Progenitor cell of endocrine pancreas (in vitro differentiated cells): ENCODE measurements around the gene ZDHHC1. TPM values are rescaled to one million over a fixed set of nuclear protein-coding genes. Genes with fewer than 3 reads are reported as not detected.
A peak's percentile ranks its signal among the peaks of the same experiment; 100 is the strongest.
"Not testable (repeated sequence)": the region's sequence is repeated elsewhere in the genome, so short reads cannot be mapped to it uniquely, and the experiment has no call there.

Experiments used
- DNase-seq: peaks from one replicate; pipeline ENCODE4 v3.0.0; 2021; ENCODE audit warnings: low spot score; ENCODE audit not compliant: unreplicated experiment
- H3K27ac Mint-ChIP-seq: 2 replicates; pipeline ENCODE4 v1.8.0; 2021; ENCODE audit warnings: mild to moderate bottlenecking, moderate library complexity, mixed read lengths
- H3K27me3 Mint-ChIP-seq: 2 replicates; pipeline ENCODE4 v1.8.0; 2021; ENCODE audit warnings: mixed read lengths
- H3K36me3 Mint-ChIP-seq: 2 replicates; pipeline ENCODE4 v1.8.0; 2022; ENCODE audit warnings: mixed read lengths; ENCODE audit not compliant: insufficient read depth
- H3K4me1 Mint-ChIP-seq: 2 replicates; pipeline ENCODE4 v1.8.0; 2021; ENCODE audit warnings: low read depth, mixed read lengths
- H3K4me3 Mint-ChIP-seq: 2 replicates; pipeline ENCODE4 v1.8.0; 2021; ENCODE audit warnings: low read depth, mild to moderate bottlenecking, moderate library complexity, mixed read lengths
- H3K9me3 Mint-ChIP-seq: 2 replicates; pipeline ENCODE4 v1.8.0; 2021; ENCODE audit warnings: low read depth, mixed read lengths
- total RNA-seq: library from RNA; stranded (reverse); gene quantifications from 2 replicates; pipeline ENCODE4 v1.2.1, GENCODE V29; 2021
- TF ChIP-seq, protein P1 (sequence below): fragments of 200-600 bp; sonication (generic); IDR thresholded peaks from one replicate; pipeline ENCODE4 v1.5.0; 2021; ENCODE audit warnings: antibody characterized with exemption, mild to moderate bottlenecking; ENCODE audit not compliant: unreplicated experiment

The ZDHHC1 gene
- total RNA-seq, 1 donor from 2014 or later: 16.5 TPM

DNA sequence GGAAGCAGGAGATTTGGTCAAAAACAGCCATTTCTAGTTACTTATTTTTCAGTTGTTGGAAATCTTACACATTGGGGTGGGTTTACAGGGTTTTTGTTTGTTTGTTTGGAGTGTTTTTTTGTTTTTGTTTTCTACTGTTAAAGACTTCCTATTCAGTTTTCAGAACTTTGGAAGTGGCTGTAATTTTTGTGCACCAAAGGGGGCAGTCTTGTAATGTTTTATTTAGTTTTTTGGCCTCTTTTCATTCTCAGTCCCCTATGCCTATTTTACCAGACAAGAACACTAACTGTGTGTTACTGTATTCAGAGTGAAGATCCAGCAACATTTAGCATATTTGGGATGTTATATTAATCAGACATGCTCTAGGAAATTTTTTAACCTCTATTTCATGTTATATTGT is 43.6 kb downstream of the ZDHHC1 start:
- peaks cover 4% of the 10 kb centered on the region for H3K4me1 Mint-ChIP-seq
- H3K9me3 Mint-ChIP-seq: no peaks in the 10 kb centered on the region
- H3K4me3 Mint-ChIP-seq: no peak overlapping the region
- H3K36me3 Mint-ChIP-seq: no peaks in the 10 kb centered on the region
- peaks cover 3% of the 10 kb centered on the region for H3K27me3 Mint-ChIP-seq
- no peak for DNase-seq
- TF ChIP-seq, protein P1, sequence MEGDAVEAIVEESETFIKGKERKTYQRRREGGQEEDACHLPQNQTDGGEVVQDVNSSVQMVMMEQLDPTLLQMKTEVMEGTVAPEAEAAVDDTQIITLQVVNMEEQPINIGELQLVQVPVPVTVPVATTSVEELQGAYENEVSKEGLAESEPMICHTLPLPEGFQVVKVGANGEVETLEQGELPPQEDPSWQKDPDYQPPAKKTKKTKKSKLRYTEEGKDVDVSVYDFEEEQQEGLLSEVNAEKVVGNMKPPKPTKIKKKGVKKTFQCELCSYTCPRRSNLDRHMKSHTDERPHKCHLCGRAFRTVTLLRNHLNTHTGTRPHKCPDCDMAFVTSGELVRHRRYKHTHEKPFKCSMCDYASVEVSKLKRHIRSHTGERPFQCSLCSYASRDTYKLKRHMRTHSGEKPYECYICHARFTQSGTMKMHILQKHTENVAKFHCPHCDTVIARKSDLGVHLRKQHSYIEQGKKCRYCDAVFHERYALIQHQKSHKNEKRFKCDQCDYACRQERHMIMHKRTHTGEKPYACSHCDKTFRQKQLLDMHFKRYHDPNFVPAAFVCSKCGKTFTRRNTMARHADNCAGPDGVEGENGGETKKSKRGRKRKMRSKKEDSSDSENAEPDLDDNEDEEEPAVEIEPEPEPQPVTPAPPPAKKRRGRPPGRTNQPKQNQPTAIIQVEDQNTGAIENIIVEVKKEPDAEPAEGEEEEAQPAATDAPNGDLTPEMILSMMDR: peak; percentile 38
- H3K27ac Mint-ChIP-seq: no peak overlapping the region

DNA sequence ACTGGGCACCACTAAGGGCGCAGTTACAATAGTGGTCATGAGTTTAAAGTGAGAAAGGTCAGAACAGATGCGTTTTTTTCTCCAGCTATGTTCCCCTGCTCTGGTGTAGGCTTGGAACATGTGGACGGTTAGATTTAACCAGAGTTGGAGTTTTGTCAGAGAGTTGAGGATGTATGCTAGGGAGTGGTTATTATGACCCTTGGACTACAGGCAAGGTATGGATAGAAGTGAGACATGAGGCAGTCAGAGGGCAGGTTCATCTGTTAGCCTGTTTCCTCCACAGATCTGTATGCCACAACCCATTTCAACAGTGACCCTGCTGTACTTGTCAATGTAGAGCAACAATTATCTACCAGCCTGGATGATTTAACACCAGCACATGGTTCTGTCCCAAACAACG is 45.6 kb downstream of the ZDHHC1 start:
- Mint-ChIP-seq H3K36me3 (no peaks in the 10 kb centered on the region), H3K4me3 (no peak overlapping the region), H3K27me3 (no peaks in the 10 kb centered on the region), H3K9me3 (no peaks in the 10 kb centered on the region), H3K4me1 (peaks cover 4% of the 10 kb centered on the region), H3K27ac (no peak overlapping the region)
- no peak for DNase-seq
- TF ChIP-seq, protein P1: no peak

DNA sequence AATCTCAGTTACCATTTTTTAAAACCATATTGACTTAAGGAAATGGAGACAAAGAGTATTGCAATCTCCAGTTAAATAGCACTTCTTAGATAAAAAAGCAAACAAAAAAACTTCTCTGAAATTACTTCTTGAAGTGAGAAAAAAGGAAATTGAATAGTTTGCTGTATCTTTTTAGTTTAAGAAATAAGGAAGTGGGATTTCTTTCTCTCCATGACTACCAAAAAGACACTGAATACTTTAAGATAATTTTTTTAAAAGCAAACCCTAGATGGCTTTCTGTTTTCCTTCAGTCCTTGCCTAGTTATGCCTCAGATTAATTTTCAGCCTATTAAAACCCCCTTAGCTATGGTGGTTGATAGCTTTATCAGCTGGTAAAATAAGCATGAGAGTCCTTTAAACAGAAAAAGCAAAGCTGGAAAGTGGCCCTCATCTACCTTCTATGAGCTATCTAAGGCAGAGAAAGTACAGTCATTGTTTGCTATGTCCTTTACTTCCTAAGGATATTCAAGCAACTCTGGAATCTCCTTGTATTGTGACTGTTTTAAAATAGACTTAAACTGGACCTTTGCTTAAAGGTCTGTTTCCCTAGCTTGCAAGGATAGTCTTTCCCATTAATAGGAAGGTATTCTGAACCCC is 51.6 kb downstream of the ZDHHC1 start:
- Mint-ChIP-seq H3K9me3 (no peaks in the 10 kb centered on the region), H3K4me3 (peak overlapping the region; percentile 2), H3K27me3 (no peaks in the 10 kb centered on the region), H3K27ac (peak overlapping the region; percentile 81), H3K36me3 (no peaks in the 10 kb centered on the region), H3K4me1 (peaks cover 35% of the 10 kb centered on the region)
- TF ChIP-seq, protein P1: no peak
- no peak for DNase-seq

DNA sequence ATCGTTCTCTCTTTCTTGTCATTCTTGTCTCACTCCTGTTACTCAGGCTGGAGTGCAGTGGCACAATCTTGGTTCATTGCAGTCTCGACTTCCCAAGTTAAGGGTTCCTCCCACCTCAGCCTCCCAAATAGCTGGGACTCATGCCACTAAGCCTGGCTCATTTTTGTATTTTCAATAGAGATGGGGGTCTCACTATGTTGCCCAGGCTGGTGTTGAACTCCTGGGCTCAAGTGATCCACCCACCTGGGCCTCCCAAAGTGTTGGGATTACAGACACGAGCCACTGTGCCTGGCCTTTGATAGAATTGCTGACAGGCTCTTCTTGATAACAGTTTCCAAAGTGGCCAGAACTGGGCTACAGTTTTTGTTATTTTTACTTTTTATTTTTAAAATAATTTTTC is 55.2 kb downstream of the ZDHHC1 start:
- TF ChIP-seq, protein P1: no peak
- no peak for DNase-seq
- Mint-ChIP-seq H3K36me3 (no peaks in the 10 kb centered on the region), H3K9me3 (no peaks in the 10 kb centered on the region), H3K4me1 (peaks cover 51% of the 10 kb centered on the region), H3K27me3 (no peaks in the 10 kb centered on the region), H3K4me3 (no peak overlapping the region), H3K27ac (no peak overlapping the region)

DNA sequence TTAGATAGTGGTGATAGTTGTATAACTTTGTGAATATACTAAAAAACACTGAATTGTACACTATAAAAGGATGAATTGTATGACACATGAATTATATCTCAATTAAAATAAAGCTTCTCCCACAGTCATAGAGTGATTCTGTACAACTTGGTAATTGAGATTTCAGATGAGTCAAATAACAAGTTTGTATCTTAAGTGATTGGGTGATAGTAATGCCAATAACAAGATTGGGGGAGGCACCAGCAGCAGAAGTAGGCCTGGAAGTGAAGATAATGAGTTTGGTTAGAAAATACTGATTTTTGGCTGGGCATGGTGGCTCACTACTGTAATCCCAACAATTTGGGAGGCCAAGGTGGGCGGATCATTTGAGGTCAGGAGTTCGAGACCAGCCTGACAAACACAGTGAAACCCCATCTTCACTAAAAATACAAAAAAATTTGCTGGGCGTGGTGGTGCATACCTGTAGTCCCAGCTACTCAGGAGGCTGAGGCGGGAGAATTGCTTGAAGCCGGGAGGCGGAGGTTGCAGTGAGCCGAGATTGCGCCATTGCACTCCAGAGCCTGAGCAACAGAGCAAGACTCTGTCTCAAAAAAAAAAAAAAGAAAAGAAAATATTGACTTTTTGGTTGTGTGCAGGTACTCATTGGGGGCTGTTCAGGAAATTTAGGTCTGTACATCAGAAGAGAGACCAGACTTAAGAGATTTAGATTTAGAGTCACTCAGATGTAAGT is 56.6 kb downstream of the ZDHHC1 start:
- H3K4me1 Mint-ChIP-seq: peaks cover 45% of the 10 kb centered on the region
- DNase-seq, H3K9me3 Mint-ChIP-seq, H3K27ac Mint-ChIP-seq, H3K4me3 Mint-ChIP-seq, H3K36me3 Mint-ChIP-seq, H3K27me3 Mint-ChIP-seq: not testable (repeated sequence)

DNA sequence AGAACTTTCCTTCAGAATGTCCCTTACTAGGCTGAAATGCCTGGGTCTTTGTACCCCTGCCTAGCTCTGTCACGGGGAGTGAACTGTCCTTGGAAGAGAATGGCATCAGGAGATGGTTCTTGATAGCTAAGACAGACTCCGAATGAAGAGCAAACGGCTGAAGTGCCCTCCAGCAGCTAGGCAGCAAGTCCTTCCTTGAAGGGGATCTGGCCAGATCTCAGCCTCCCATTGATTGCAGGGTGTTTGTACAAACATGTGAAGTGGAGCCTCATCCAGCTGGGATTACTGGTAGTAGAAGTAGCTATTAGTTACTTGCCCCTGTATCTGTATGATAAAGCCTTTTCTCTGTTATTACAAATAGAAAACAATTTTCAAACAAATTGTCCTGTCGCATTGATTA is 58.7 kb downstream of the ZDHHC1 start:
- Mint-ChIP-seq H3K4me3 (no peak overlapping the region), H3K4me1 (peaks cover 32% of the 10 kb centered on the region), H3K27ac (no peak overlapping the region), H3K9me3 (no peaks in the 10 kb centered on the region), H3K36me3 (no peaks in the 10 kb centered on the region), H3K27me3 (no peaks in the 10 kb centered on the region)
- TF ChIP-seq, protein P1: no peak
- DNase-seq: no peak
